H1 (cell line): Measurements from ENCODE around the gene CFAP74. TPM values are rescaled to one million over a fixed set of nuclear protein-coding genes. Genes with fewer than 3 reads are reported as not detected.

Experiments
- BACH1 ChIP-seq: IDR thresholded peaks from 2 replicates; pipeline ENCODE4 v1.6.1; 2012; ENCODE audit warnings: low read length, improper control_type of control experiment
- BCL11A ChIP-seq, 2 experiments: IDR thresholded peaks; one replicate each; pipeline ENCODE4 v1.6.1; 2011; ENCODE audit warnings: low read depth in 2 of 2, low read length in 2 of 2, mild to moderate bottlenecking in 2 of 2
- CEBPB ChIP-seq: IDR thresholded peaks from 2 replicates; pipeline ENCODE4 v1.6.1; 2012; ENCODE audit warnings: low read depth, low read length
- EGR1 ChIP-seq: IDR thresholded peaks from 2 replicates; pipeline ENCODE4 v1.6.1; 2011; ENCODE audit warnings: low read depth, low read length, borderline replicate concordance
- HDAC6 ChIP-seq: IDR thresholded peaks from one replicate; pipeline ENCODE4 v1.7.1; 2012; ENCODE audit warnings: low read depth, mild to moderate bottlenecking, inconsistent platforms, low read length, moderate library complexity
- KDM1A ChIP-seq: fragments of 200-600, 300-600 bp; sonication (generic); IDR thresholded peaks from 2 replicates; pipeline ENCODE4 v1.7.1; 2016; ENCODE audit warnings: mild to moderate bottlenecking, low read length, borderline replicate concordance
- NANOG ChIP-seq: IDR thresholded peaks from 2 replicates; pipeline ENCODE4 v1.6.1; 2011; ENCODE audit warnings: low read length, low read depth, mild to moderate bottlenecking, inconsistent platforms; ENCODE audit not compliant: insufficient read depth, poor library complexity, severe bottlenecking
- POLR2A ChIP-seq, 2 experiments: IDR thresholded peaks; 1 replicate in 1 of 2; 2 replicates in 1 of 2; pipeline ENCODE4 v1.6.1; 2011; ENCODE audit warnings: low read depth in 2 of 2, low read length in 2 of 2, mild to moderate bottlenecking in 2 of 2; ENCODE audit errors: control extremely low read depth in 1 of 2
- TEAD4 ChIP-seq: IDR thresholded peaks from 2 replicates; pipeline ENCODE4 v1.6.1; 2012; ENCODE audit warnings: low read depth, low read length, inconsistent platforms, mixed read lengths
- polyA plus RNA-seq, 7 experiments: library from polyadenylated mRNA; depleted of rRNA in 3 of 7; stranded (reverse) in 5 of 7; unstranded in 2 of 7; fragments of >200 nt in 5 of 7; fragments of 200-250 nt in 2 of 7; gene quantifications; 1 replicate in 5 of 7; 2 replicates in 1 of 7; 4 replicates in 1 of 7; pipeline versions ENCODE4 v1.2.1 to v1.2.3, GENCODE V29; 2011 to 2013; ENCODE audit warnings: missing spikeins in 2 of 7, mixed read lengths in 2 of 7
- total RNA-seq: library from RNA; stranded (reverse); fragmentation: NEBNext Ultra II Directional; extraction: Animal tissue kit (Norgen Biotek cat#: 25700); gene quantifications from 2 replicates; pipeline ENCODE4 v1.2.1, GENCODE V29; 2021
- TF ChIP-seq, protein P1 (sequence below): fragments of 300-600 bp; sonication (generic); IDR thresholded peaks from 2 replicates; pipeline ENCODE4 v1.7.1; 2012; ENCODE audit warnings: low read length, moderate library complexity, mild to moderate bottlenecking, inconsistent platforms; ENCODE audit not compliant: insufficient replicate concordance

Gene CFAP74
- total and polyA plus RNA-seq, 2 of the 8 experiments (the other 6 are each of a cell fraction or from before 2014, with no cell fraction given) = 0.09 to 0.20 TPM

DNA sequence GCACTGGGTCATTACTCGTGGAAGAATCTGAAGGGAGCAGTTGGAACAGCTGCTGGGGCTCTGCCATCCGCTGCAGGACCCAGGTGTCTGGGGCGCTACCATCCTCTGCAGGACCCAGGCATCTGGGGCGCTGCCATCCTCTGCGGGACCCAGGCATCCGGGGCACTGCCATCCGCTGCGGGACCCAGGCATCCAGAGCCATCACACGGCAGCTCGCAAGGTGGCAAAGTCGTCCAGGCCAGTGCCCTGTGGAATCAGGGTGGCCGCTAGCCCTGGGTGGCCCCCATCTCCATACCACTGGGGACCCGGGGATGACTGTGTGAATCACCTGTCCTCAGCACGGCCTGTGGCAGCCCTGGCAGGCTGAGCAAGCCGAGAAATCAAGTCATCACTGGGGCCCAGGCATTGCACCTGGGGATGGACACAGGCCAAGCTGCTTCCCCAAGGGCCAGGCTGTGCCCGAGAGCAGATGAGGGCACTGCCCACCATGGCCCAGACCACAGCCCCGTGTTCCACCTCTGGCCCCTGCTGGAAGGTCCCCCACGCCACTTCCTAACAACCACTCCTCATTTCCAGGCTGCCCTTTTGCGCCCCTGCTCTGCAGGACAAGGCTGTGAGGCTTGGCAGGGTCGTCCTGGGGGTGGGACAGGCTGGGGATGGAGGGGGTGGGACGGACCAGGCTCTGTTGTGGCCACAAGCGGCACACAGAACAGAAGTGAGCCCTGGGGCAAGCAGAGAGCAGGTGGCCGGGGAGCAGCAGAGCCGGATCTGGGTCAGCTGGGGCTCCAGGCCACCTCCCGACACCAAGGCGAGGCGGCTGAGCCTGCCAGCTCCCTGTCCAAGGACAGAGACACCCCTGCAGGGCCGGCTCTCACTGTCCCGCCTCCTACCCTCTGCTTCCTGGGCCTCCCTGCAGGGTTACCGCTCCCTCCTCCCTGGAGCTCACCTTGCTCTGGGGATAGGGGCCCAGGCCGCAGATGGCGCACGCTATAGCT is 28.3 kb upstream of the CFAP74 start (continued):
- TF ChIP-seq, protein P1, sequence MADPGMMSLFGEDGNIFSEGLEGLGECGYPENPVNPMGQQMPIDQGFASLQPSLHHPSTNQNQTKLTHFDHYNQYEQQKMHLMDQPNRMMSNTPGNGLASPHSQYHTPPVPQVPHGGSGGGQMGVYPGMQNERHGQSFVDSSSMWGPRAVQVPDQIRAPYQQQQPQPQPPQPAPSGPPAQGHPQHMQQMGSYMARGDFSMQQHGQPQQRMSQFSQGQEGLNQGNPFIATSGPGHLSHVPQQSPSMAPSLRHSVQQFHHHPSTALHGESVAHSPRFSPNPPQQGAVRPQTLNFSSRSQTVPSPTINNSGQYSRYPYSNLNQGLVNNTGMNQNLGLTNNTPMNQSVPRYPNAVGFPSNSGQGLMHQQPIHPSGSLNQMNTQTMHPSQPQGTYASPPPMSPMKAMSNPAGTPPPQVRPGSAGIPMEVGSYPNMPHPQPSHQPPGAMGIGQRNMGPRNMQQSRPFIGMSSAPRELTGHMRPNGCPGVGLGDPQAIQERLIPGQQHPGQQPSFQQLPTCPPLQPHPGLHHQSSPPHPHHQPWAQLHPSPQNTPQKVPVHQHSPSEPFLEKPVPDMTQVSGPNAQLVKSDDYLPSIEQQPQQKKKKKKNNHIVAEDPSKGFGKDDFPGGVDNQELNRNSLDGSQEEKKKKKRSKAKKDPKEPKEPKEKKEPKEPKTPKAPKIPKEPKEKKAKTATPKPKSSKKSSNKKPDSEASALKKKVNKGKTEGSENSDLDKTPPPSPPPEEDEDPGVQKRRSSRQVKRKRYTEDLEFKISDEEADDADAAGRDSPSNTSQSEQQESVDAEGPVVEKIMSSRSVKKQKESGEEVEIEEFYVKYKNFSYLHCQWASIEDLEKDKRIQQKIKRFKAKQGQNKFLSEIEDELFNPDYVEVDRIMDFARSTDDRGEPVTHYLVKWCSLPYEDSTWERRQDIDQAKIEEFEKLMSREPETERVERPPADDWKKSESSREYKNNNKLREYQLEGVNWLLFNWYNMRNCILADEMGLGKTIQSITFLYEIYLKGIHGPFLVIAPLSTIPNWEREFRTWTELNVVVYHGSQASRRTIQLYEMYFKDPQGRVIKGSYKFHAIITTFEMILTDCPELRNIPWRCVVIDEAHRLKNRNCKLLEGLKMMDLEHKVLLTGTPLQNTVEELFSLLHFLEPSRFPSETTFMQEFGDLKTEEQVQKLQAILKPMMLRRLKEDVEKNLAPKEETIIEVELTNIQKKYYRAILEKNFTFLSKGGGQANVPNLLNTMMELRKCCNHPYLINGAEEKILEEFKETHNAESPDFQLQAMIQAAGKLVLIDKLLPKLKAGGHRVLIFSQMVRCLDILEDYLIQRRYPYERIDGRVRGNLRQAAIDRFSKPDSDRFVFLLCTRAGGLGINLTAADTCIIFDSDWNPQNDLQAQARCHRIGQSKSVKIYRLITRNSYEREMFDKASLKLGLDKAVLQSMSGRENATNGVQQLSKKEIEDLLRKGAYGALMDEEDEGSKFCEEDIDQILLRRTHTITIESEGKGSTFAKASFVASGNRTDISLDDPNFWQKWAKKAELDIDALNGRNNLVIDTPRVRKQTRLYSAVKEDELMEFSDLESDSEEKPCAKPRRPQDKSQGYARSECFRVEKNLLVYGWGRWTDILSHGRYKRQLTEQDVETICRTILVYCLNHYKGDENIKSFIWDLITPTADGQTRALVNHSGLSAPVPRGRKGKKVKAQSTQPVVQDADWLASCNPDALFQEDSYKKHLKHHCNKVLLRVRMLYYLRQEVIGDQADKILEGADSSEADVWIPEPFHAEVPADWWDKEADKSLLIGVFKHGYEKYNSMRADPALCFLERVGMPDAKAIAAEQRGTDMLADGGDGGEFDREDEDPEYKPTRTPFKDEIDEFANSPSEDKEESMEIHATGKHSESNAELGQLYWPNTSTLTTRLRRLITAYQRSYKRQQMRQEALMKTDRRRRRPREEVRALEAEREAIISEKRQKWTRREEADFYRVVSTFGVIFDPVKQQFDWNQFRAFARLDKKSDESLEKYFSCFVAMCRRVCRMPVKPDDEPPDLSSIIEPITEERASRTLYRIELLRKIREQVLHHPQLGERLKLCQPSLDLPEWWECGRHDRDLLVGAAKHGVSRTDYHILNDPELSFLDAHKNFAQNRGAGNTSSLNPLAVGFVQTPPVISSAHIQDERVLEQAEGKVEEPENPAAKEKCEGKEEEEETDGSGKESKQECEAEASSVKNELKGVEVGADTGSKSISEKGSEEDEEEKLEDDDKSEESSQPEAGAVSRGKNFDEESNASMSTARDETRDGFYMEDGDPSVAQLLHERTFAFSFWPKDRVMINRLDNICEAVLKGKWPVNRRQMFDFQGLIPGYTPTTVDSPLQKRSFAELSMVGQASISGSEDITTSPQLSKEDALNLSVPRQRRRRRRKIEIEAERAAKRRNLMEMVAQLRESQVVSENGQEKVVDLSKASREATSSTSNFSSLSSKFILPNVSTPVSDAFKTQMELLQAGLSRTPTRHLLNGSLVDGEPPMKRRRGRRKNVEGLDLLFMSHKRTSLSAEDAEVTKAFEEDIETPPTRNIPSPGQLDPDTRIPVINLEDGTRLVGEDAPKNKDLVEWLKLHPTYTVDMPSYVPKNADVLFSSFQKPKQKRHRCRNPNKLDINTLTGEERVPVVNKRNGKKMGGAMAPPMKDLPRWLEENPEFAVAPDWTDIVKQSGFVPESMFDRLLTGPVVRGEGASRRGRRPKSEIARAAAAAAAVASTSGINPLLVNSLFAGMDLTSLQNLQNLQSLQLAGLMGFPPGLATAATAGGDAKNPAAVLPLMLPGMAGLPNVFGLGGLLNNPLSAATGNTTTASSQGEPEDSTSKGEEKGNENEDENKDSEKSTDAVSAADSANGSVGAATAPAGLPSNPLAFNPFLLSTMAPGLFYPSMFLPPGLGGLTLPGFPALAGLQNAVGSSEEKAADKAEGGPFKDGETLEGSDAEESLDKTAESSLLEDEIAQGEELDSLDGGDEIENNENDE = no peak
- TF ChIP-seq POLR2A (IDR thresholded peaks at IDR 0.05; ENCODE audit: control extremely low read depth in 1 of 2, low read depth in 2 of 2, low read length in 2 of 2) (no peak), EGR1 (no peak), KDM1A (no peak), HDAC6 (no peak), TEAD4 (no peak), BCL11A (IDR thresholded peaks at IDR 0.05; ENCODE audit: low read depth in 2 of 2, low read length in 2 of 2) (no peak), CEBPB (no peak), BACH1 (no peak), NANOG (no peak)
